Peyer's patch (tissue), 4 donors: Measurements from ENCODE around the gene BARX2. TPM values are rescaled to one million over a fixed set of nuclear protein-coding genes. Genes with fewer than 3 reads are reported as not detected.

Experiments used
- DNase-seq, 3 donors: peaks; one replicate each; pipeline ENCODE4 v3.0.0-alpha.2; 2017 to 2019
- H3K27ac ChIP-seq, 4 donors: fragments of 200-600 bp; sonication (generic); one replicate each; pipeline ENCODE4 v1.5.1; 2016 to 2019
- H3K27me3 ChIP-seq, 2 donors: fragments of 200-600 bp; sonication (generic); one replicate each; pipeline ENCODE4 v1.5.1; 2019
- H3K36me3 ChIP-seq, 3 donors: fragments of 200-600 bp; sonication (generic); one replicate each; pipeline ENCODE4 v1.5.1; 2016 to 2019
- H3K4me1 ChIP-seq, 4 donors: fragments of 200-600 bp; sonication (generic); one replicate each; pipeline ENCODE4 v1.5.1; 2016 to 2019
- H3K4me3 ChIP-seq, 4 donors: fragments of 200-600 bp; sonication (generic); 1 replicate in 3 of 4; 2 replicates in 1 of 4; pipeline ENCODE4 v1.5.1; 2016 to 2019; ENCODE audit warnings: mild to moderate bottlenecking in 1 of 4
- H3K9me3 ChIP-seq, 4 donors: fragments of 200-600 bp; sonication (generic); one replicate each; pipeline ENCODE4 v1.5.1; 2016 to 2019; ENCODE audit warnings: mild to moderate bottlenecking in 1 of 4
- POLR2A ChIP-seq, 2 donors: fragments of 450-650 bp; IDR thresholded peaks; one replicate each; pipeline ENCODE4 v1.5.1; 2017; ENCODE audit warnings: antibody characterized with exemption in 2 of 2, mild to moderate bottlenecking in 2 of 2, moderate library complexity in 2 of 2
- total RNA-seq, 4 donors: library from RNA; depleted of rRNA; stranded (reverse); fragments of >200 nt; gene quantifications; one replicate each; pipeline ENCODE4 v1.1.0, GENCODE V29; 2016
- TF ChIP-seq, protein P1 (sequence below), 6 experiments: fragments of 450-650 bp in 4 of 6; fragments of 200-600 bp in 2 of 6; sonication (generic) in 1 of 6; IDR thresholded peaks; one replicate each; pipeline ENCODE4 v1.5.1; 2017 to 2019; ENCODE audit warnings: antibody characterized with exemption in 6 of 6, mild to moderate bottlenecking in 3 of 6, moderate library complexity in 1 of 6

Gene BARX2
- total RNA-seq, 4 donors from 2014 or later, result 1.7 to 19.8 (median 15.7) TPM

DNA sequence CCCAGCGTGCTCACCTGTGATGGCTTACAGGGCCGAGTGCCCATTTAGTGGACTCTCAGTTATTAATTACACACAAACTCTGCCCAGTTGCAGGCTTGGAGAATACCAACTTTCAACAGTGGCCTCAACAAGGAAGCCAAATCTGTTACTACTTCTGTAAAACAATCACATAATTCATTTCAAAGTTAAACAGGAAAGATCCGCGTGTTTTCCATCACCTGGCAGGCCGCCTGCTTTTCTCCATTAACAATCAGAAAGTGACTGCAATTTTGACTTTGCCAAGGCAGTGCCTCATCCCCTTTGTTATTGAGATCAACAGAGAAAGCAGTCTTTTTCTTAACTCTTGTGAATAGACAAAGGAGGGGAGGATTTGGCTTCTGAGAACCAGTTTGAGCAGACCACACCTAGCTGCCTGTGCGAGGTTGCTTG is 77.7 kb downstream of the BARX2 start:
- Histone ChIP-seq H3K27ac (no peak overlapping the region), H3K27me3 (no peaks in the 10 kb centered on the region), H3K36me3 (peaks cover 0 to 8% (median 0%) of the 10 kb centered on the region in 3 donors), H3K4me3 (no peak overlapping the region), H3K4me1 (peaks cover 0 to 3% (median 0%) of the 10 kb centered on the region in 4 donors), H3K9me3 (no peaks in the 10 kb centered on the region)
- DNase-seq, result no peak
- TF ChIP-seq POLR2A (IDR thresholded peaks at IDR 0.05), result no peak
- TF ChIP-seq, protein P1, sequence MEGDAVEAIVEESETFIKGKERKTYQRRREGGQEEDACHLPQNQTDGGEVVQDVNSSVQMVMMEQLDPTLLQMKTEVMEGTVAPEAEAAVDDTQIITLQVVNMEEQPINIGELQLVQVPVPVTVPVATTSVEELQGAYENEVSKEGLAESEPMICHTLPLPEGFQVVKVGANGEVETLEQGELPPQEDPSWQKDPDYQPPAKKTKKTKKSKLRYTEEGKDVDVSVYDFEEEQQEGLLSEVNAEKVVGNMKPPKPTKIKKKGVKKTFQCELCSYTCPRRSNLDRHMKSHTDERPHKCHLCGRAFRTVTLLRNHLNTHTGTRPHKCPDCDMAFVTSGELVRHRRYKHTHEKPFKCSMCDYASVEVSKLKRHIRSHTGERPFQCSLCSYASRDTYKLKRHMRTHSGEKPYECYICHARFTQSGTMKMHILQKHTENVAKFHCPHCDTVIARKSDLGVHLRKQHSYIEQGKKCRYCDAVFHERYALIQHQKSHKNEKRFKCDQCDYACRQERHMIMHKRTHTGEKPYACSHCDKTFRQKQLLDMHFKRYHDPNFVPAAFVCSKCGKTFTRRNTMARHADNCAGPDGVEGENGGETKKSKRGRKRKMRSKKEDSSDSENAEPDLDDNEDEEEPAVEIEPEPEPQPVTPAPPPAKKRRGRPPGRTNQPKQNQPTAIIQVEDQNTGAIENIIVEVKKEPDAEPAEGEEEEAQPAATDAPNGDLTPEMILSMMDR (IDR thresholded peaks at IDR 0.05), result no peak

DNA sequence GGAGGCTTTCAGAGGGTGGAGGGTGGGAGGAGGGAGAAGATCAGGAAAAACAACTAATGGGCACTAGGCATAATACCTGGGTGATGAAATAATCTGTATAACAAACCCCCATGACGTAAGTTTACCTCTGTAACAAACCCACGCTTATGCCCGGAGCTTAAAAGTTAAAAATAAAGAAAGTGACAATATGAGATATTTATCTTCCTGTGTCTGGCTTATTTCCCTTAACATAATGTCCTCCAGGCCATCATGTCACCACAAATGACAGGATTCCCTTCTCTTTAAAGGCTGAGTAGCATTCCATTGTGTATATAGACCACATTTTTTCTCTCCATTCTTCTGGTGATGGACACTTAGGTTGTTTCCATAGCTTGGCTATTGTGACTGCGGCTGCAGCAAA is 79.5 kb downstream of the BARX2 start:
- H3K9me3 ChIP-seq, result no peaks in the 10 kb centered on the region
- no peak overlapping the region for H3K4me3 ChIP-seq
- no peaks in the 10 kb centered on the region for H3K27me3 ChIP-seq
- peaks cover 0 to 8% (median 0%) of the 10 kb centered on the region in 3 donors for H3K36me3 ChIP-seq
- H3K4me1 ChIP-seq, result peaks cover 0 to 7% (median 2%) of the 10 kb centered on the region in 4 donors
- TF ChIP-seq, protein P1 (IDR thresholded peaks at IDR 0.05), result no peak
- no peak for TF ChIP-seq POLR2A (IDR thresholded peaks at IDR 0.05)
- H3K27ac ChIP-seq, result no peak overlapping the region
- DNase-seq, result no peak

- Histone ChIP-seq H3K9me3 (no peaks in the 10 kb centered on the region), H3K4me1 (peaks cover 0 to 7% (median 2%) of the 10 kb centered on the region in 4 donors), H3K36me3 (peaks cover 0 to 8% (median 0%) of the 10 kb centered on the region in 3 donors), H3K4me3 (no peak overlapping the region), H3K27ac (no peak overlapping the region), H3K27me3 (no peaks in the 10 kb centered on the region)
- no peak for DNase-seq
- TF ChIP-seq, protein P1 (IDR thresholded peaks at IDR 0.05), result no peak
- no peak for TF ChIP-seq POLR2A (IDR thresholded peaks at IDR 0.05)
Measured at GRCh38 chr11:129455756-129456655, 80.4 kb downstream of the BARX2 start.

- no peak for DNase-seq
- no peak overlapping the region for H3K4me3 ChIP-seq
- no peak overlapping the region for H3K27ac ChIP-seq
- peaks cover 0 to under 1% (median 0%) of the 10 kb centered on the region in 3 donors for H3K36me3 ChIP-seq
- H3K27me3 ChIP-seq, result no peaks in the 10 kb centered on the region
- H3K9me3 ChIP-seq, result no peaks in the 10 kb centered on the region
- no peak for TF ChIP-seq POLR2A (IDR thresholded peaks at IDR 0.05)
- TF ChIP-seq, protein P1 (IDR thresholded peaks at IDR 0.05), result no peak
- peaks cover 0 to 7% (median 2%) of the 10 kb centered on the region in 4 donors for H3K4me1 ChIP-seq
Measured at GRCh38 chr11:129457321-129457720, 81.7 kb downstream of the BARX2 start.

GRCh38 chr11:129458278-129458677 is 82.6 kb downstream of the BARX2 start:
- Histone ChIP-seq H3K27ac (no peak overlapping the region), H3K4me3 (no peak overlapping the region), H3K27me3 (no peaks in the 10 kb centered on the region), H3K9me3 (no peaks in the 10 kb centered on the region), H3K4me1 (peaks cover 0 to 7% (median 2%) of the 10 kb centered on the region in 4 donors), H3K36me3 (no peaks in the 10 kb centered on the region)
- DNase-seq, result no peak
- TF ChIP-seq POLR2A (IDR thresholded peaks at IDR 0.05), result no peak
- TF ChIP-seq, protein P1 (IDR thresholded peaks at IDR 0.05), result no peak
